ENCODE measurements around the gene RUNX2.

DNA sequence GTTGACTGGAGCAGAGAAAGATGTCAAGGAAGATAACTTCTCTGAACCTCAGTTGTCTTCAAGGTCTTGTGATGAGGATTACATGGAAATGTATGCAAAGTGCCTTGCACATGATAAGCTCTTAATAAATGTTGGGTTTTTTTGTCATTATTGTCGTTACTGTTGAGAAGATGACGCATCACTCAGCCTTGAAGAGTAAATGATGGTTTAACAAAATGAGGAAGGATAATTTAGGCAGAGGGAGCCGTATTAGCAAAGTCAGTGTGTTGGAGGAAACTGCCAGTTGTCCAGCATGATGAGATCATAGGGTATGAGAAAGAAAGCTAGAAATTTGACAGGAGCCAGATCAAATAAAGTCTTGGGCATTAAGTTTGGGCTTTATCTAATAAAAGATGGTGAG is 58.4 kb downstream of the RUNX2 start:
- TF ChIP-seq, protein P1, sequence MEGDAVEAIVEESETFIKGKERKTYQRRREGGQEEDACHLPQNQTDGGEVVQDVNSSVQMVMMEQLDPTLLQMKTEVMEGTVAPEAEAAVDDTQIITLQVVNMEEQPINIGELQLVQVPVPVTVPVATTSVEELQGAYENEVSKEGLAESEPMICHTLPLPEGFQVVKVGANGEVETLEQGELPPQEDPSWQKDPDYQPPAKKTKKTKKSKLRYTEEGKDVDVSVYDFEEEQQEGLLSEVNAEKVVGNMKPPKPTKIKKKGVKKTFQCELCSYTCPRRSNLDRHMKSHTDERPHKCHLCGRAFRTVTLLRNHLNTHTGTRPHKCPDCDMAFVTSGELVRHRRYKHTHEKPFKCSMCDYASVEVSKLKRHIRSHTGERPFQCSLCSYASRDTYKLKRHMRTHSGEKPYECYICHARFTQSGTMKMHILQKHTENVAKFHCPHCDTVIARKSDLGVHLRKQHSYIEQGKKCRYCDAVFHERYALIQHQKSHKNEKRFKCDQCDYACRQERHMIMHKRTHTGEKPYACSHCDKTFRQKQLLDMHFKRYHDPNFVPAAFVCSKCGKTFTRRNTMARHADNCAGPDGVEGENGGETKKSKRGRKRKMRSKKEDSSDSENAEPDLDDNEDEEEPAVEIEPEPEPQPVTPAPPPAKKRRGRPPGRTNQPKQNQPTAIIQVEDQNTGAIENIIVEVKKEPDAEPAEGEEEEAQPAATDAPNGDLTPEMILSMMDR (IDR thresholded peaks at IDR 0.05; ENCODE audit: low read depth, low read length): no peak
- TF ChIP-seq, protein P2, sequence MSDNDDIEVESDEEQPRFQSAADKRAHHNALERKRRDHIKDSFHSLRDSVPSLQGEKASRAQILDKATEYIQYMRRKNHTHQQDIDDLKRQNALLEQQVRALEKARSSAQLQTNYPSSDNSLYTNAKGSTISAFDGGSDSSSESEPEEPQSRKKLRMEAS (IDR thresholded peaks at IDR 0.05; ENCODE audit: low read depth, low read length): no peak
- TF ChIP-seq POLR2A (IDR thresholded peaks at IDR 0.05; ENCODE audit: extremely low read depth, insufficient read length): no peak
- TF ChIP-seq MYC (IDR thresholded peaks at IDR 0.05; ENCODE audit: low read depth, low read length): no peak

Data from NB4 (cell line).